HG03520 (cell line): ENCODE data around the gene FBXW9.
"Not testable (repeated sequence)": the region's sequence is repeated elsewhere in the genome, so short reads cannot be mapped to it uniquely, and the experiment has no call there.

Source experiments
- ATAC-seq: cut with Tn5 transposase; IDR thresholded peaks from one replicate; pipeline ENCODE4 v1.9.1; 2021; ENCODE audit warnings: mild to moderate bottlenecking, moderate library complexity; ENCODE audit not compliant: unreplicated experiment

Gene FBXW9

DNA sequence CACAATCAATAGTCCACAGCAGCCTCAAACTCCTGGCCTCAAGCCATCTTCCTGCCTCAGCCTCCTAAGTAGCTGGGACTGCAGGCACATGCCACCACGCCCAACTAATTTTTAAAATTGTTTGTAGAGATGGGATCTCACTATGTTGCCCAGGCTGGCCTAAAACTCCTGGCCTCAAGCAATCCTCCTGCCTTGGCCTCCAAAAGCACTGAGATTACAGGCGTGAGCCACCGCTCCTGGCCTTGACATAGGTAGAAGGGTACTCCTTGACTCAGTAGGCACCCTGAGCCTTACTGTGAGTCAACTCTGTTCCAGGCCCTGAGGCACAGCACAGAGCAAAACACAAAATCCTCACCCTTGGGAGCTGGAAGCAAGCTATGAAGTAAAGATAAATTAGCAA, 19.5 kb upstream of the FBXW9 start:
- no peak for ATAC-seq

DNA sequence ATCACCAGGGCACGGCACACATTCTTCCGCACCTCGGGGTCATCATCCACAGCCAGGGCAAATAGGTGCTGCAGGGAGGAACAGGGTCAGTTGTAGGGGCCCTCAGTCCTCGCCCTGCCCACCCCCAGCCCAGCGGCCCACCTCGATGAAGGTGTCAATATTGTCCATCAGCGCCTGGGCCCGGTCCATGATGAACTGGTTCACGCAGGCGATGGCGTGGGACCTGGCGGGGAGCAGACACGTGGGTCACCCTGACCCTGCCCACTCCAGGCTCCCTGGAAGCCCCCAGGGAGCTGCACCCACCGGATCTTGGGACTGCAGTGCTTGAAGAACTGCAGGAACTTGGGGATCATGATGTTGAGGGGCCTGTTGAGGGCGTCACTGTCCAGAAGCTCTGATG, 18.7 kb upstream of the FBXW9 start:
- ATAC-seq = no peak

DNA sequence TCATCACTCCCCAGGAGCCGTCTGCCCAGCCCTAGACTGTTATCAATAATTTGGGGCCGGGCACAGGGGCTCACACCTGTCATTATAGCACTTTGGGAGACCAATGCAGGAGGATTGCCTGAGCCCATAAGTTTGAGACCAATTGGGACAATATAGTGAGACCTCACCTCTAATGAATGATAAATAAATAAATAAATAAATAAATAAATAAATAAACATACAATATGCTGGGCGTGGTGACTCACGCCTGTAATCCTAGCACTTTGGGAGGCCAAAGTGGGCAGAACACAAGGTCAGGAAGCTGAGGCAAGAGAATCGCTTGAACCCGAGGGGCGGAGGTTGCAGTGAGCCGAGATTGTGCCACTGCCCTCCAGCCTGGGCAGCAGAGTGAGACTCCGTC, 16.9 kb upstream of the FBXW9 start:
- not testable (repeated sequence) for ATAC-seq

DNA sequence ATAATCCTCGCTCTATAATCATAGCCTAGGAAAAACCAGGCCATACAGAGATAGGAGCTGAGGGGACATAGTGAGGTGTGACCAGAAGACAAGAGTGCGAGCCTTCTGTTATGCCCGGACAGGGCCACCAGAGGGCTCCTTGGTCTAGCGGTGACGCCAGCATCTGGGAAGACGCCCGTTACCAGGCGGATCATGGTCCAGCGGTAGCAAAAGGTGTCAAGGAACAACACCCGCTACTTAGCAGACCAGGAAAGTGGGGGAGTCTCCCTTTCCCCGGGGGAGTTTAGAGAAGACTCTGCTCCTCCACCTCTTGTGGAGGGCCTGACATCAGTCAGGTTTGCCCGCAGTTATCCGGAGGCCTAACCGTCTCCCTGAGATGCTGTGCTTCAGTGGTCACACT, 15.6 kb upstream of the FBXW9 start:
- ATAC-seq = not testable (repeated sequence)

DNA sequence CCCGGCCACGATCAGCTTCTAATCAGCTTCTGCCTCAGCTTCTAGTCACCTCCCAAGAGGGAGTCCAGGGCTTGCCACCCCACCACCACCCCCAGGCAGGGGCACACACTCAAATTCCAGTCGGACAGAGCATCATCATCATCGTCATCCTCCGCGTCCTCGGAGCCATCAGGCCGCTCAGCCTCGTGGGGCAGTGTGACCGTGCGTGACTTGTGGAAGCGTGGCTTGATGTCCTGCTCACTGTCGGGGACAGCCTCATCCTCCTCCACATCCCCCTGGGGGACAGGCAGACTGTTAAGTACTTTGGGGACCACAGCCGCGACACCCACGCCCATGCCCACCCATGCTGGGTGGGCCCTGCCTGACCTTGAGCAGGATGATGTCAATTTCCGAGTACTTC, 14.8 kb upstream of the FBXW9 start:
- no peak for ATAC-seq

DNA sequence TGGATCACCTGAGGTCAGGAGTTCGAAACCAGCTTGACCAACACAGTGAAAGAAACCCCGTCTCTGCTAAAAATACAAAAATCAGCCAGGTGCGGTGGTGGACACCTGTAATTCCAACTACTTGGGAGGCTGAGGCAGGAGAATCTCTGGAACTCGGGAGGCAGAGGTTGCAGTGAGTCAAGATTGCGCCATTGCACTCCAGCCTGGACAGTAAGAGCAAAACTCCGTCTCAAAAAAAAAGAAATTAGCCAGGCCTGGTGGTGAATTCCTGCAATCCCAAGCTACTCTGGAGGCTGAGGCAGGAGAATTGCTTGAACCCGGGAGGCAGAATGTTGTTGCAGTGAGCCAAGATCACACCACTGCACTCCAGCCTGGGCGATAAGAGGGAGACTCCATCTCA, 12.2 kb upstream of the FBXW9 start:
- ATAC-seq = no peak

DNA sequence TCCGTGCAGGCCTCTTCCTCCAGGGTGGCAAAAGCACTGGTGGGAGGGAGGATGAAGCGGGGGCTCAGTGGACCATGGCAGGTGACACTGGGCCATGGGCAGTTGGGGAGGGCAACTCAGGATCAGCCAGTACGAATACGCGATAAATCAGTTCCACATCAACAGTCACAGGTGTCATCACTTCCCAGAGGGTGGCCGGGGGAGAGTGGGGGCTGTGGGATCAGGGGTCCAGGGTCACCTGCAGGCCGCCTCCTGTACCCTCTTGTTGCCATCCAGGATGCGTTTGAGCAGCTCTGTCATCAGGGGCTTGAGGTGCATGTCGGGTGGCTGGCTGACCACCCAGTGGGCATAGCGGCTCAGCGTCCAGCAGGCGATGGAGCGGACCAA, 9.9 kb upstream of the FBXW9 start:
- no peak for ATAC-seq

DNA sequence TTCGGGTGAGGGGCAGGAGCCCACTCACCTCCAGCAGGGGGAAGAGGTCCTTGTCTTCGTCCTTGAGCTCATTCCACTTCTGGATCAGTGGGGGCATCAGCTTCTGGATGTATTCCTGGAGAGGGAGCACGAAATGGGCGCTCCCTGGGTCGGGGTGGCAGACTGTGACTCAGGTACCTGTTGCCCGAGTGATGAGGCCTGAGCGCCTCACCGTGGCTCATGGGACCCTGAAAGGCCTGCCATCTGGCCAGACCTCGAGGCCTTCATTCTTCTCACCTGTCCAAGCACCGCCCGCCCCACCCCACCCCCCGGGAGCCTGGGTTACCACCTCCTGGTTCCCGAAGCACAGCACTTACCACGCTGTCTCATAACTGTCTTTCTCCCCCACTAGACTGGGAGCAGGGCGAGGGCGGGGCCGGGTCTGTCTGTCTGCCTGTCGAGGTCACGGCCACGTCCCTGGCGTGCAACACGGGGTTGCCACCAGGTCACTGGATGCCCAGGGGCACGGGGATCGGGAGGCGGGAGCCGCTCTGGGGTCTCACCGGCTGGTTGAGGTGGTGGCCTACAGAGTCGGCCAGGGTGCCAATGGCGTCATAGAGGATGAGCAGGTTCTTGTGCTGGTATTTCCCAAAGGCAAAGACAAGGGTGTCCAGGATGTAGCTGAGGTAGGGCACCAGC, 9.4 kb upstream of the FBXW9 start:
- ATAC-seq = no peak

DNA sequence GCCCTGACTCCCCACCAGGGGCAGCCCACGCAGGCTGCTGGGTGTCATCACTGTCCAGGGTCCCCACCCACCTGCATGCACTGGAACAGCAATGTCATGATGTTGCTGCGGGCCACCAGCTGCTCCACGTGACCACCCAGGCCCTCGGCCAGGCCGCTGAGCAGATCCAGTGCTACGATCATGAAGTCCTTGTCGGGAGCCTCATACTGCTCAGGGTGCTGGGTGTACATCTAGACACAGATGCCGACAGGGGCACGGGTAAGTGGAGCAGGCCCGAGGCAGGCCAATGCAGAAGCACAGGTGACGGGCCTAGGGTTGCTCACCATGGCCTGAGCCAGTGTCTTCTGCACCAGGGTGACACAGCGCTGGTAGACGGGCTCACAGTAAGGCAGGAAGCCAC, 8.7 kb upstream of the FBXW9 start:
- ATAC-seq = no peak

DNA sequence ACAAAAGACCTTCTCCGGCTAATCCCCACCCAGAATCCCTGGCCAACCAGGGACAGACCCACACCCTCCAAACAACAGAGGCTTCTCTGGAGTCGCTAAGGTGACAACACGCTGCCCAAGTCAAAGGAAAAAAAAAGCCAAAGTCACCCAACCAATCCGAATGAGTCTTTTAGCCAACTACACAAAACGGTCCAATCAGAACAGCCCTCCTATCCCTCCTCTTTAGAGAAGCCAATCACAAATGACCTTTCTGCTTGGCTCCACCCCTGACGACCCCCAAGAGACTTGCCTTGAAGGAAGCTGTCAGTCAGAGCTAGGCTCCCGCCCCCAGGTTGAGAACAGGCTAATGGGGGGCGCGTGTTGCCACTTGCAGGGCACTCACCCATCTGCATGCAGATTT, 6.6 kb upstream of the FBXW9 start:
- ATAC-seq = no peak

DNA sequence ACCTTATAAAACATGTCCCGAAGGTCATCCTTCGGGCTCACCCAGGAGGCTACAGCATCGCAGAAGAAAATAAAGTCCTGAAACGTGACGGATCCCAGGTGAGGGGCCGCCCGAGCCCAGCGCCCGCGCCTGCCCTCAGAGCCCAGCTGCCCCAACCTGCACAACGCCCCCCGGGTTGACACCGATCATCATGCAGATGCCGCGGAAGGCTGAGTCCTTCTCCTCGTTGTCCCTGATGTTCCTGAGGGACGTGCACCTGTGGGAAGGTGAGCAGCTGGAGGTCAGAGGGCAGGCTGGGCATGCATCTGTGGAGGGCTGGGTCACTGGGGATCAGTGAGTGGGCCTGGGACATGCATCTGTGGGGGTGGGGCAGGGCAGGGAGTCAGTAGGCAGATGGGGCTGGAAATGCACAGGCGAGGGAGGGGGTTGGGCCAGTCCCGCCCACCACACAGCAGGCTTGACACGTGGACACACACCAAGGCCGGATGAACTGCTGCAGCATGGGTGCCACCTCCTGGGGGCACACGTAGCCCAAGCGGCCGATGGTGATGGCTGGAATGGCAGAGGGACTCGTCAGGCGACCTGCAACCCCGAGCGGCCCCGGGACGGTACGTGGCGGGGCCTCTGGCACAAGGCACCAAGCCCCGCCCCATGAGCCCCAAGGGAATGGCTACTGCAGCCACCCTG, 5.3 kb upstream of the FBXW9 start:
- ATAC-seq = no peak

DNA sequence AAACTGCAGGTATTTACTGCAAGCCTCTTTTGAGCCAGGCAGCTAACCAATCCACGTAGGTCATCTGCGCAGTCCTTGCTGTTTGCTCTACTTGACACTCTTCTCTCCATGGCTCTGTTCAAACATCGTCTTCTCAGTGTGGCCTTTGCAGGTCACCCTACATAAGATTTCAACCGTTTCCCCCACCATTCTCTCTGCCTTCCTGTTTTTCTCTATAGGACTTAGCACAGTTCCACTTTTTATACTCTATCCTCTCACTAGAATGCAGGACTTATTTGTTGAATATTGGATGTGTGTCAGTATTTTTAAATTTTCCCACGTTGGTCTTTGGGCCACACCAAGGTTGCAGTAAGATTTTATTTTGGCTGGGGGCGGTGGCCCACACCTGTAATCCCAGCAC, 1.7 kb upstream of the FBXW9 start:
- no peak for ATAC-seq

DNA sequence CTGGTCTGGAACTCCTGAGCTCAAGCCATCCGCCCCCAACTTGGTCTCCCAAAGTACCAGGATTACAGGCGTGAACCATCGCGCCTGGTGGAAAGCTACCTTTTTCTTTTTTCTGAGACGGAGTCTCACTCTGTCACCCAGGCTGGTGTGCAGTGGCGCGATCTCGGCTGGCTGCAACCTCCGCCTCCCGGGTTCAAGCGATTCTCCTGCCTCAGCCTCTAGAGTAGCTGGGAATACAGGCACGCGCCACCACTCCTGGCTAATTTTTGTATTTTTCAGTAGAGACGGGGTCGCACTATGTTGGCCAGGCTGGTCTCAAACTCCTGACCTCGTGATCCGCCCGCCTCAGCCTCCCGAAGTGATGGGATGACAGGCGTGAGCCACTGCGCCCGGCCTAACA, 994 bp upstream of the FBXW9 start:
- ATAC-seq = not testable (repeated sequence)

DNA sequence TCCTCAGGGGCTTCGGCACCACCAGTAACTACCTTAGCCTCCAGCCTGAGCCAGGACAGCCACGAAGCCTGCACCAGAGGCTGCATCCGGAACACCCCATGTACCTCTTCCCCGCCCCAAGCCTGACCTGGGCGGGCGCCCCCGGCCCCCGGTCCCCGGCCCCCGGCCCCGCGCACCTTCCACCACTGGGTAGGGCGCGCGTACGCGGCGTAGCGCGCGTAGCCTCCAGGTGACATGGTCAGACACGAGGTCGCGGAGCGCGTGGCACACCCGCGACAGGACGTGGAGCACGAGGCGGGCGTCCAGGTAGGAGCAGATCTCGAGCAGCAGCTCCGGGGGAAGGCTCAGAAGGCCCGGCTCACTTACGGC, 450 bp downstream of the FBXW9 start:
- no peak for ATAC-seq

DNA sequence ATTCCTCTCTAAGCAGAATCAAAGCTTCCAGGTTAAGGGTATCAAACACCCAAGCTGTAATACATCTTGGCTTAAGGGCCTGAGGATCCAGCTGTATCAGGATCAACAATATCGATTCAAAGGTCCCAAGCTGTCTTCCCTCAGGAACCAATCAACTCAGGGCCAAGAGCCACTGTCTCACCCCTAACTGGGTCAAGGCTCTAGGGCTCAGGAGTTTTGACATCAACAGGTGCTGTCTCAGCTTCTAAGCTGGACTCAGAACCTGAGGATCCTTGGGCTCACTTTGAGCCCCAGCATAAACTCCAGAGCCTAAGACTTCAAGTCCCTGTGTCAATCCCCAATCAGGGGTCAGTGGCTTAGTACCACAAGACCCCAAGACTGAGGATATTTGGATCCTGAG, 917 bp downstream of the FBXW9 start:
- no peak for ATAC-seq

DNA sequence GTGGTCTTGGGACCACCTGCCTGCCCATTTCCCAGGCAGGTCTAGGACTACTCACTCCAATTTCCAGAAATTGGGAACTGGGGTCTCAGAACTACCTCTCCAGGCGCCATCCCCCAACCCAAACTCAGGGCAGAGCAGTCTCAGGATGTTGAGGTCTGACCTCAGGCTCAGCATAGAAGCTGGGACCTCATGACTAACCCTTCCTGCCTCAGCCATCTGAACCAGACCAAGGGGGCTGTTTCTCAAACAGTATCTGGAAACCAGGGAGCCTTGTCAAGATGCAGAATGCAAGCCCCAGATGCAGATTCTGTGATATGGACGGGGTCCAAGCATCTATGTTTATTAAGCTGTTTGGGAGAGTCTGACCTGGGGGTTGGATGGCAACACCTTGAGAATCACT, 1.3 kb downstream of the FBXW9 start:
- no peak for ATAC-seq

DNA sequence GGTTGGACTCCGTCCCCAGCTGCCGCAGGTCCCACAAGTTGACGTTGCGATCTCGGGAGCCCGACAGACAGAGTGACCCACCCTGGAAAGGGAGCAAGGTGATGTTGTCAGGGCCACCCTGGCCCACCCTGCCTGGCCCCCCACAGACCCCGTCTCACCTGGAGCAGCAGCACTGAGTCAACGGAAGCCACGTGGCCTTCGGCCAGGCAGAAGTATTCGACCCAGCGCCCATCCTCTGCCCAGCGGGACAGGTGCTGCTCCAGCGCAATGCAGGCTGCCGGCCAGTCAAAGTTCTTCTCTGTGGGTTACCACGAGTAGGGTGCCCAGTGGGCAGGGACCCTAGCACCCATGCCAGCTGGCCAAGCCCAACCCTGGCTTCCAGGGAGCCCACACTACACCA, 1.8 kb downstream of the FBXW9 start:
- ATAC-seq = no peak

DNA sequence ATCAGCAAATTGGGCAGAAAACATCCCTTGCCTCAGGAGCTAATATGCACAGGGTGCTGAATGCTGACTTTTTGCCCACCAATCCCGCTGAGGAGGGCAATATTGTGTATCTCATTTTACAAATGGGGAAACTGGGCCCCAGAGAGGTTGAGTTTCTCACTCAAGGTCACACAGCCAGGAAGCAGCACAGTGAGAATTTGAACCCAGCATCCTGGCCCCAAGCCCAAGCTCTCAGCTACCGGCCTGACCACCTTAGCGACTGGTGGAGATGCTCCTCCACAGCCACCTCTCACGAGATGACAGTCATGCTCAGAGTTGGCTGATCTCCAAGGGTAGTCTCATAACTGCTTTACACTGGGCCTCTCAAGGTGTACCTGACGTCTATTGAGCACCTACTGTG, 3.5 kb downstream of the FBXW9 start:
- no peak for ATAC-seq

DNA sequence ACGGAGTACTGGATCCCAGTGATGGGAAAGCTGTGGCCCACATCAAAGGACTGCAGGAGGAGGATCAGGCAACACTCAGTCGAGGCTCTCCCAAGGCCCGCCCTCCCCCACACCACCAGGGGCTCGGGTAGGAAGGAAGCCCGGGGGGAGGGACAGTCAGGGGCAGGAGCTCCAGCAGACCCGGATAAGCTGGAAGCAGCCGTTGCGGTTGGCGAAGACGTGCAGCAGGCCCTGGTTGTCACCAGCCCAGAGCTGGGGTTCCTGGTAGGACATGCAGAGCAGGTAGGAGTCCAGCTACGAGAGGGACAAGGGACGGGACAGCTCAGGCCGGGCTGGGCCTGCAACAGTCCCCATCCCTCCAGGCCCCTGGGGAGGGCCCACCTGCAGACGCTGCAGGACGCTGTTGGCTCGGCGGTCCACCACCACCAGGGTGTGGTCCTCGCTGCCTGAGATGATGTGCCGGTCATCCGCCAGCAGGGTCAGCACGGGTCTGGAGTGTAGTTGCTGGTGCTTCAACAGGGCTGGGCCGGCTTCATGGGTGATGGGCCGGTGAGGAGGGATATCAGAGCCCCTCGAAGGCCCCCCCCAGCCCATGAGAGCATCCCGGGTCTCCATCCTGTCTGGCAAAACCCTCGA, 6.7 kb downstream of the FBXW9 start:
- ATAC-seq = no peak

DNA sequence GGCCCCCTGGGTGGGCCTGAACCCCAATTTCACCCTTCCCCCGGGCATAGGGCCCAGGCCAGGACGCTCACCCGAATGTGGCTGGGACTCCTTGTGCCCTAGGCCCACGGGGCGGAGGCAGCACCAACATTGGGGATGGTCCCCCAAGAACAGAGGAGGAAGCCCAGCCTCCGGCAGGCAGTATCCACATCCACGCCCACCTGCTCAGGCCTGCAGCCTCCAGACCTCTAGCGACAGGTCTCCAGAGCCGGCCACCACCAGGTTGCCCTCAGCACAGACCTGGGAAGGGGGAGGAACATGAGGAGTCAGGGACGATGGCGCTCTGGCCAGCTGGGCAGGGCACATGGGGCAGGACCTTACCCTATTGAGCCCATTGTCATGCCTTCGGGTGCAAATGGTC, 7.4 kb downstream of the FBXW9 start:
- ATAC-seq = no peak

DNA sequence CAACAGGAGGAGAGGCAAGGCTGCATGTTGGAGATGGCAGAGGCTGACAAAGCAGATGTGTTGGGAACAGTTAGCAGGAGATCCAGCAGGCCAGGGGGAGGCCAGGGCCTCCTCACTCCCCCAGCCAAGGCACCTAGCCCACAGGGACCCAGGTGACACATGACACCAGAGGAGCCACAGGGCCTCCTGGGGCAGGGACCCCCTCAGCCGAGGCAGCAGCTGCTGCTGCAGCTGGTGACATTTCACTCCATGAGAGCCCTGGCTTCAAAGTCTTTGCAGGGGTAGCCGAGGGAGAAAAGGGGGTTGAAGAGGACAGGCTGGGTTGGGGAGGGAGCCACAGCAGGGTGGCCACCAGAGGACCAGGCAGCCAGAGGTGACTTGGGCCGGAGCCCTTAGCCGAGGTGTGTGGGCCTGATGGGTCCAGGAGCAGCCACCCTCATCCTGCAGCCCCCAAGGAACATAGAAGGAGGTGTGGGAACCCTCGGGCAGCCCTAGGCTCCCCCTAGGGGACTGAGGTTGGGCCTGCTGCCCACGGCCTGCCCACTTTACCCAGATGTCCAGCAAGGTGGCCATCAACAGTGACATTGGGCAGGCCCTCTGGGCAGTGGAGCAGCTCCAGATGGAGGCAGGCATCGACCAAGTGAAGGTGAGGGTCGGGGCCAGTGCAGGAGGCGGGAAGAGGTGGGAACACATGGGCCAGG, 8.8 kb downstream of the FBXW9 start, which contains the start of gene GNG14:
Gene GNG14, plus strand, starts transcription at position 503 of the 701 bp plus-strand sequence. Its CDS starts 51 bp downstream, at position 554.
- ATAC-seq = no peak

DNA sequence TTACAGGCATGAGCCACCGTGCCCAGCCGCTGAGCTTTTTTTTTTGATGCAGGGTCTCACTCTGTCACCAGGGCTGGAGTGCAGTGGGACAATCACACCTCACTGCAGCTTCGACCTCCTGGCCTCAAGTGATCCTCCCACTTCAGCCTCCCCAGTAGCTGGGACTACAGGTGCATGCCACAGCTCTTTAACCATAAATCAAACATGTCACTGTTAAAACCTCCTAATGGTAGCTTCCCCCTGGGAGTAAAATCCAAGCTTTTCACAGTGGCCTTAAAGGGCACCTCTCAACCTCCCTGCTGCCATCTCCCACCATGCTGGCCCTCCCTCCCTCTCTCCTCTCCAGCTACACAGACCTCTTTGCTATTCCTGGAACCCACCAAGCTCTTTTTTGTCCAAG, 10.6 kb downstream of the FBXW9 start:
- ATAC-seq = no peak
